GM23338 (cell line): Measurements from ENCODE around the gene SLC37A1. TPM values are rescaled to one million over a fixed set of nuclear protein-coding genes. Genes with fewer than 3 reads are reported as not detected.

ENCODE experiments used
- ATAC-seq: fragments of 200-7000 bp; cut with Tn5 transposase; 3 replicates; pipeline ENCODE4 v1.9.1; 2020
- DNase-seq: peaks from one replicate; pipeline ENCODE4 v3.0.0-alpha.2; 2015; ENCODE audit warnings: low spot score
- H2AFZ ChIP-seq: fragments of 200-600 bp; sonication (generic); 2 replicates; pipeline ENCODE4 v1.8.0; 2016; ENCODE audit warnings: antibody characterized with exemption, mild to moderate bottlenecking, moderate library complexity
- H3F3A ChIP-seq: fragments of 200-600 bp; sonication (generic); replicated peaks from 2 replicates; pipeline ENCODE4 v1.8.0; 2017; ENCODE audit warnings: antibody characterized with exemption, mixed run types, low read depth
- H3K27ac ChIP-seq: fragments of 200-600 bp; sonication (generic); 2 replicates; pipeline ENCODE4 v1.6.1; 2016; ENCODE audit warnings: low read depth
- H3K27me3 ChIP-seq: fragments of 200-600 bp; sonication (generic); 2 replicates; pipeline ENCODE4 v1.8.0; 2016; ENCODE audit warnings: mild to moderate bottlenecking, mixed run types, moderate library complexity; ENCODE audit not compliant: insufficient read depth
- H3K36me3 ChIP-seq: fragments of 200-600 bp; sonication (generic); 2 replicates; pipeline ENCODE4 v1.8.0; 2016; ENCODE audit warnings: mild to moderate bottlenecking; ENCODE audit not compliant: insufficient read depth
- H3K4me1 ChIP-seq: fragments of 200-600 bp; sonication (generic); 2 replicates; pipeline ENCODE4 v1.8.0; 2016; ENCODE audit warnings: mild to moderate bottlenecking, moderate library complexity; ENCODE audit not compliant: insufficient read depth
- H3K4me2 ChIP-seq: fragments of 200-600 bp; sonication (generic); 2 replicates; pipeline ENCODE4 v1.7.1; 2017; ENCODE audit warnings: mixed run types
- H3K4me3 ChIP-seq: fragments of 200-600 bp; sonication (generic); 2 replicates; pipeline ENCODE4 v1.6.1; 2016; ENCODE audit warnings: mixed run types
- H3K79me2 ChIP-seq: fragments of 200-600 bp; sonication (generic); replicated peaks from 2 replicates; pipeline ENCODE4 v1.8.0; 2017; ENCODE audit warnings: mild to moderate bottlenecking; ENCODE audit not compliant: insufficient read depth
- H3K9me2 ChIP-seq: fragments of 200-600 bp; sonication (generic); 2 replicates; pipeline ENCODE4 v1.8.0; 2017; ENCODE audit not compliant: insufficient read depth
- H4K20me1 ChIP-seq: fragments of 200-600 bp; sonication (generic); replicated peaks from 2 replicates; pipeline ENCODE4 v1.8.0; 2017; ENCODE audit warnings: mild to moderate bottlenecking; ENCODE audit not compliant: insufficient read depth
- H3K27ac Mint-ChIP-seq: 2 replicates; pipeline ENCODE4 v1.8.0; 2020; ENCODE audit warnings: inconsistent platforms, mild to moderate bottlenecking, moderate library complexity, mixed read lengths
- H3K27me3 Mint-ChIP-seq: 3 replicates; pipeline ENCODE4 v1.8.0; 2022; ENCODE audit warnings: low read depth, mild to moderate bottlenecking, moderate library complexity, mixed read lengths, inconsistent platforms; ENCODE audit not compliant: insufficient read depth, poor library complexity
- H3K36me3 Mint-ChIP-seq: 3 replicates; pipeline ENCODE4 v1.8.0; 2021; ENCODE audit warnings: low read depth, mild to moderate bottlenecking, inconsistent platforms, moderate library complexity, mixed read lengths
- H3K4me1 Mint-ChIP-seq: 3 replicates; pipeline ENCODE4 v1.8.0; 2020; ENCODE audit warnings: mild to moderate bottlenecking, inconsistent platforms, mixed read lengths
- H3K4me3 Mint-ChIP-seq: 3 replicates; pipeline ENCODE4 v1.8.0; 2021; ENCODE audit warnings: moderate library complexity, mild to moderate bottlenecking, inconsistent platforms, mixed read lengths
- H3K9me3 Mint-ChIP-seq: 3 replicates; pipeline ENCODE4 v1.8.0; 2020; ENCODE audit warnings: moderate library complexity, mild to moderate bottlenecking, inconsistent platforms, mixed read lengths
- CREB1 ChIP-seq: fragments of 250-450 bp; sonication (Bioruptor Pico); IDR thresholded peaks from 2 replicates; pipeline ENCODE4 v1.5.0; 2020; ENCODE audit warnings: low read depth, mild to moderate bottlenecking, moderate library complexity
- EZH2 ChIP-seq: fragments of 200-600 bp; sonication (generic); IDR thresholded peaks from one replicate; pipeline ENCODE4 v1.8.0; 2017; ENCODE audit warnings: antibody characterized with exemption, mild to moderate bottlenecking, low read depth; ENCODE audit not compliant: unreplicated experiment
- EZH2phosphoT487 ChIP-seq: fragments of 200-600 bp; sonication (generic); IDR thresholded peaks from one replicate; pipeline ENCODE4 v1.8.1; 2018; ENCODE audit warnings: antibody characterized with exemption; ENCODE audit not compliant: unreplicated experiment
- JUNB ChIP-seq: IDR thresholded peaks from one replicate; pipeline ENCODE4 v1.6.1; 2016; ENCODE audit warnings: antibody characterized with exemption; ENCODE audit not compliant: unreplicated experiment
- NANOG ChIP-seq: IDR thresholded peaks from 2 replicates; pipeline ENCODE4 v1.6.1; 2016; ENCODE audit warnings: antibody characterized with exemption, borderline replicate concordance
- POLR2AphosphoS5 ChIP-seq: IDR thresholded peaks from 2 replicates; pipeline ENCODE4 v1.6.1; 2016; ENCODE audit warnings: antibody characterized with exemption, low read depth
- STAT1 ChIP-seq: IDR thresholded peaks from one replicate; pipeline ENCODE4 v1.6.1; 2016; ENCODE audit warnings: antibody characterized with exemption; ENCODE audit not compliant: unreplicated experiment
- ZNF114 ChIP-seq: fragments of 250-450 bp; sonication (Bioruptor Pico); IDR thresholded peaks from 2 replicates; pipeline ENCODE4 v1.5.0; 2020; ENCODE audit warnings: mild to moderate bottlenecking, moderate library complexity
- ZNF331 ChIP-seq: fragments of 250-450 bp; sonication (Bioruptor Pico); IDR thresholded peaks from 2 replicates; pipeline ENCODE4 v1.5.0; 2020; ENCODE audit warnings: low read depth, mild to moderate bottlenecking, moderate library complexity
- polyA plus RNA-seq: library from polyadenylated mRNA; unstranded; fragments of >200 nt; fragmentation: Nextera tagmentation; extraction: Ambion mirVana; gene quantifications from 2 replicates; pipeline ENCODE4 v1.2.1, GENCODE V29; 2016
- total RNA-seq: library from RNA; depleted of rRNA; stranded (reverse); fragments of >200 nt; shearing (Covaris generic); gene quantifications from 2 replicates; pipeline ENCODE4 v1.2.3, GENCODE V29; 2014
- TF ChIP-seq, protein P1 (sequence below): IDR thresholded peaks from 2 replicates; pipeline ENCODE4 v1.6.1; 2016; ENCODE audit warnings: antibody characterized with exemption
- TF ChIP-seq, protein P2 (sequence below), 2 experiments: fragments of 200-600 bp in 1 of 2; sonication (generic) in 1 of 2; conservative IDR thresholded peaks; 2 replicates each; pipeline versions ENCODE4 v1.5.1 to v1.6.1; 2016 to 2017; ENCODE audit warnings: antibody characterized with exemption in 2 of 2, low read depth in 2 of 2, mild to moderate bottlenecking in 2 of 2, moderate library complexity in 1 of 2
- TF ChIP-seq, protein P3 (sequence below): fragments of 250-450 bp; sonication (Bioruptor Pico); IDR thresholded peaks from 2 replicates; pipeline ENCODE4 v1.5.0; 2020; ENCODE audit warnings: mild to moderate bottlenecking, moderate library complexity

Gene SLC37A1
- total and polyA plus RNA-seq, 2 experiments from 2014 or later: 14.0 to 30.3 TPM

DNA sequence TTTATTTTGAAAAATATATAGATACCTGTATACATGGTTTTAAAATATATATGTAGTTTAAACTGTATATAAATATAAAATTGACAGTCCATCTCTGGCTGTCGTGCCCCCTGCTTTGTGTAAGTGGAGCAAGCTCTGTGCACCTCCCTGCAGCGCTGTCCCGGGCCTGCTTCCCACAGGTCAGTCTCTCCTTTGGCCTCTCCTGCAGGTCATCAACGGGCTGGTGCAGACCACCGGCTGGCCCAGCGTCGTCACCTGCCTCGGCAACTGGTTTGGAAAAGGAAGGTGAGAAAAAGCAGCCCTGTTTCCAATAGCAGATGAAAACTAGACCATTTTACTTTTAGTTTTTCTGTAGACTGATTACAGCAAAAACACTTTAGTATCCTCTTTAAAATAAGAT lies 28.5 kb downstream of the SLC37A1 start:
- TF ChIP-seq, protein P1, sequence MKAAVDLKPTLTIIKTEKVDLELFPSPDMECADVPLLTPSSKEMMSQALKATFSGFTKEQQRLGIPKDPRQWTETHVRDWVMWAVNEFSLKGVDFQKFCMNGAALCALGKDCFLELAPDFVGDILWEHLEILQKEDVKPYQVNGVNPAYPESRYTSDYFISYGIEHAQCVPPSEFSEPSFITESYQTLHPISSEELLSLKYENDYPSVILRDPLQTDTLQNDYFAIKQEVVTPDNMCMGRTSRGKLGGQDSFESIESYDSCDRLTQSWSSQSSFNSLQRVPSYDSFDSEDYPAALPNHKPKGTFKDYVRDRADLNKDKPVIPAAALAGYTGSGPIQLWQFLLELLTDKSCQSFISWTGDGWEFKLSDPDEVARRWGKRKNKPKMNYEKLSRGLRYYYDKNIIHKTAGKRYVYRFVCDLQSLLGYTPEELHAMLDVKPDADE: no peak
- TF ChIP-seq POLR2AphosphoS5: no peak
- TF ChIP-seq, protein P2, sequence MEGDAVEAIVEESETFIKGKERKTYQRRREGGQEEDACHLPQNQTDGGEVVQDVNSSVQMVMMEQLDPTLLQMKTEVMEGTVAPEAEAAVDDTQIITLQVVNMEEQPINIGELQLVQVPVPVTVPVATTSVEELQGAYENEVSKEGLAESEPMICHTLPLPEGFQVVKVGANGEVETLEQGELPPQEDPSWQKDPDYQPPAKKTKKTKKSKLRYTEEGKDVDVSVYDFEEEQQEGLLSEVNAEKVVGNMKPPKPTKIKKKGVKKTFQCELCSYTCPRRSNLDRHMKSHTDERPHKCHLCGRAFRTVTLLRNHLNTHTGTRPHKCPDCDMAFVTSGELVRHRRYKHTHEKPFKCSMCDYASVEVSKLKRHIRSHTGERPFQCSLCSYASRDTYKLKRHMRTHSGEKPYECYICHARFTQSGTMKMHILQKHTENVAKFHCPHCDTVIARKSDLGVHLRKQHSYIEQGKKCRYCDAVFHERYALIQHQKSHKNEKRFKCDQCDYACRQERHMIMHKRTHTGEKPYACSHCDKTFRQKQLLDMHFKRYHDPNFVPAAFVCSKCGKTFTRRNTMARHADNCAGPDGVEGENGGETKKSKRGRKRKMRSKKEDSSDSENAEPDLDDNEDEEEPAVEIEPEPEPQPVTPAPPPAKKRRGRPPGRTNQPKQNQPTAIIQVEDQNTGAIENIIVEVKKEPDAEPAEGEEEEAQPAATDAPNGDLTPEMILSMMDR (conservative IDR thresholded peaks at IDR 0.05; ENCODE audit: low read depth in 2 of 2): no peak
- no peak for TF ChIP-seq EZH2phosphoT487
- no peak for TF ChIP-seq JUNB
- no peak for TF ChIP-seq NANOG
- TF ChIP-seq ZNF331: no peak
- no peak for TF ChIP-seq ZNF114 (CRISPR knock-in tag)
- TF ChIP-seq EZH2: no peak
- TF ChIP-seq STAT1: no peak
- Histone ChIP-seq H2AFZ (no peak overlapping the region), H3F3A (no peaks in the 10 kb centered on the region), H3K4me1 (no peaks in the 10 kb centered on the region), H3K27ac (no peak overlapping the region), H3K4me3 (no peak overlapping the region), H3K4me2 (no peak overlapping the region), H3K27me3 (no peaks in the 10 kb centered on the region), H3K9me2 (no peaks in the 10 kb centered on the region), H4K20me1 (peaks cover 10% of the 10 kb centered on the region; the same call in 1 of the 2 replicates), H3K36me3 (peaks cover 3% of the 10 kb centered on the region), H3K79me2 (no peaks in the 10 kb centered on the region)
- no peak overlapping the region for H3K4me3 Mint-ChIP-seq
- H3K27ac Mint-ChIP-seq: no peak overlapping the region
- H3K27me3 Mint-ChIP-seq: peaks cover 4% of the 10 kb centered on the region
- DNase-seq (no peak), ATAC-seq (no peak)
- no peaks in the 10 kb centered on the region for H3K9me3 Mint-ChIP-seq
- H3K4me1 Mint-ChIP-seq: peaks cover 4% of the 10 kb centered on the region
- peaks cover 42% of the 10 kb centered on the region for H3K36me3 Mint-ChIP-seq

DNA sequence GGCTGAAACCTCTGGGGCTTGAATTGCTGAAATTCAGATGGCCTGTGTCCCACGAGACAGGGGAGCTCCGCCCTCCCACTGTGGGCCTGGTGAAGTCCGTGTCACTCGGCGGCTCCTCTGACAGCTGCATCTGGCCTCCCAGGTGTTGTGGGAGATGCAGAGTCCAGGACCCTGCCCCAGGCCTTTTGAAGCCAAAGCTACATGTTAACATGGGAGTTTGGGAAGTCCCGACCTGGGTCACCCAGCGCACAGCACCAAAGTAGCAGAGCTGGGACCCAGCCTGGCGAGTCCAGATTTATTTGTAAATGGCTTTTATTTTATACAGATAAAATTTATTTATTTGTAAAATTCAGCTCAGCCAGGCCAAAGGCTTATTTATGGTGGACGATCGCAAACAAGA lies 28.9 kb downstream of the SLC37A1 start:
- H3K9me3 Mint-ChIP-seq: no peaks in the 10 kb centered on the region
- no peak overlapping the region for H3K27ac Mint-ChIP-seq
- Histone ChIP-seq H3K4me3 (no peak overlapping the region), H3K79me2 (no peaks in the 10 kb centered on the region), H3K9me2 (no peaks in the 10 kb centered on the region), H4K20me1 (peaks cover 8% of the 10 kb centered on the region; the same call in 1 of the 2 replicates), H3K27ac (no peak overlapping the region), H3K36me3 (peaks cover 3% of the 10 kb centered on the region), H2AFZ (no peak overlapping the region), H3K4me2 (no peak overlapping the region), H3K27me3 (no peaks in the 10 kb centered on the region), H3K4me1 (no peaks in the 10 kb centered on the region), H3F3A (no peaks in the 10 kb centered on the region)
- peaks cover 45% of the 10 kb centered on the region for H3K36me3 Mint-ChIP-seq
- ATAC-seq: no peak
- TF ChIP-seq STAT1 (no peak), CREB1 (CRISPR knock-in tag) (no peak), JUNB (no peak), EZH2 (no peak)
- TF ChIP-seq, protein P3, sequence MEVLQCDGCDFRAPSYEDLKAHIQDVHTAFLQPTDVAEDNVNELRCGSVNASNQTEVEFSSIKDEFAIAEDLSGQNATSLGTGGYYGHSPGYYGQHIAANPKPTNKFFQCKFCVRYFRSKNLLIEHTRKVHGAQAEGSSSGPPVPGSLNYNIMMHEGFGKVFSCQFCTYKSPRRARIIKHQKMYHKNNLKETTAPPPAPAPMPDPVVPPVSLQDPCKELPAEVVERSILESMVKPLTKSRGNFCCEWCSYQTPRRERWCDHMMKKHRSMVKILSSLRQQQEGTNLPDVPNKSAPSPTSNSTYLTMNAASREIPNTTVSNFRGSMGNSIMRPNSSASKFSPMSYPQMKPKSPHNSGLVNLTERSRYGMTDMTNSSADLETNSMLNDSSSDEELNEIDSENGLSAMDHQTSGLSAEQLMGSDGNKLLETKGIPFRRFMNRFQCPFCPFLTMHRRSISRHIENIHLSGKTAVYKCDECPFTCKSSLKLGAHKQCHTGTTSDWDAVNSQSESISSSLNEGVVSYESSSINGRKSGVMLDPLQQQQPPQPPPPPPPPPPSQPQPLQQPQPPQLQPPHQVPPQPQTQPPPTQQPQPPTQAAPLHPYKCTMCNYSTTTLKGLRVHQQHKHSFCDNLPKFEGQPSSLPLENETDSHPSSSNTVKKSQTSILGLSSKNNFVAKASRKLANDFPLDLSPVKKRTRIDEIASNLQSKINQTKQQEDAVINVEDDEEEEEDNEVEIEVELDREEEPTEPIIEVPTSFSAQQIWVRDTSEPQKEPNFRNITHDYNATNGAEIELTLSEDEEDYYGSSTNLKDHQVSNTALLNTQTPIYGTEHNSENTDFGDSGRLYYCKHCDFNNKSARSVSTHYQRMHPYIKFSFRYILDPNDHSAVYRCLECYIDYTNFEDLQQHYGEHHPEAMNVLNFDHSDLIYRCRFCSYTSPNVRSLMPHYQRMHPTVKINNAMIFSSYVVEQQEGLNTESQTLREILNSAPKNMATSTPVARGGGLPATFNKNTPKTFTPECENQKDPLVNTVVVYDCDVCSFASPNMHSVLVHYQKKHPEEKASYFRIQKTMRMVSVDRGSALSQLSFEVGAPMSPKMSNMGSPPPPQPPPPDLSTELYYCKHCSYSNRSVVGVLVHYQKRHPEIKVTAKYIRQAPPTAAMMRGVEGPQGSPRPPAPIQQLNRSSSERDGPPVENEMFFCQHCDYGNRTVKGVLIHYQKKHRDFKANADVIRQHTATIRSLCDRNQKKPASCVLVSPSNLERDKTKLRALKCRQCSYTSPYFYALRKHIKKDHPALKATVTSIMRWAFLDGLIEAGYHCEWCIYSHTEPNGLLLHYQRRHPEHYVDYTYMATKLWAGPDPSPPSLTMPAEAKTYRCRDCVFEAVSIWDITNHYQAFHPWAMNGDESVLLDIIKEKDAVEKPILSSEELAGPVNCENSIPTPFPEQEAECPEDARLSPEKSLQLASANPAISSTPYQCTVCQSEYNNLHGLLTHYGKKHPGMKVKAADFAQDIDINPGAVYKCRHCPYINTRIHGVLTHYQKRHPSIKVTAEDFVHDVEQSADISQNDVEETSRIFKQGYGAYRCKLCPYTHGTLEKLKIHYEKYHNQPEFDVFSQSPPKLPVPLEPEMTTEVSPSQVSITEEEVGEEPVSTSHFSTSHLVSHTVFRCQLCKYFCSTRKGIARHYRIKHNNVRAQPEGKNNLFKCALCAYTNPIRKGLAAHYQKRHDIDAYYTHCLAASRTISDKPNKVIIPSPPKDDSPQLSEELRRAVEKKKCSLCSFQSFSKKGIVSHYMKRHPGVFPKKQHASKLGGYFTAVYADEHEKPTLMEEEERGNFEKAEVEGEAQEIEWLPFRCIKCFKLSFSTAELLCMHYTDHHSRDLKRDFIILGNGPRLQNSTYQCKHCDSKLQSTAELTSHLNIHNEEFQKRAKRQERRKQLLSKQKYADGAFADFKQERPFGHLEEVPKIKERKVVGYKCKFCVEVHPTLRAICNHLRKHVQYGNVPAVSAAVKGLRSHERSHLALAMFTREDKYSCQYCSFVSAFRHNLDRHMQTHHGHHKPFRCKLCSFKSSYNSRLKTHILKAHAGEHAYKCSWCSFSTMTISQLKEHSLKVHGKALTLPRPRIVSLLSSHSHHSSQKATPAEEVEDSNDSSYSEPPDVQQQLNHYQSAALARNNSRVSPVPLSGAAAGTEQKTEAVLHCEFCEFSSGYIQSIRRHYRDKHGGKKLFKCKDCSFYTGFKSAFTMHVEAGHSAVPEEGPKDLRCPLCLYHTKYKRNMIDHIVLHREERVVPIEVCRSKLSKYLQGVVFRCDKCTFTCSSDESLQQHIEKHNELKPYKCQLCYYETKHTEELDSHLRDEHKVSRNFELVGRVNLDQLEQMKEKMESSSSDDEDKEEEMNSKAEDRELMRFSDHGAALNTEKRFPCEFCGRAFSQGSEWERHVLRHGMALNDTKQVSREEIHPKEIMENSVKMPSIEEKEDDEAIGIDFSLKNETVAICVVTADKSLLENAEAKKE (CRISPR knock-in tag): no peak
- TF ChIP-seq, protein P2 (conservative IDR thresholded peaks at IDR 0.05; ENCODE audit: low read depth in 2 of 2): no peak
- H3K4me1 Mint-ChIP-seq: peaks cover 4% of the 10 kb centered on the region
- no peak overlapping the region for H3K4me3 Mint-ChIP-seq
- H3K27me3 Mint-ChIP-seq: peaks cover 4% of the 10 kb centered on the region
- no peak for DNase-seq
